Measurements from ENCODE around the gene NGF. TPM values are rescaled to one million over a fixed set of nuclear protein-coding genes. Genes with fewer than 3 reads are reported as not detected.

Gene NGF
- total RNA-seq, 6 donors from 2014 or later = 0.46 to 3.0 (median 1.6) TPM; not detected in 2

DNA sequence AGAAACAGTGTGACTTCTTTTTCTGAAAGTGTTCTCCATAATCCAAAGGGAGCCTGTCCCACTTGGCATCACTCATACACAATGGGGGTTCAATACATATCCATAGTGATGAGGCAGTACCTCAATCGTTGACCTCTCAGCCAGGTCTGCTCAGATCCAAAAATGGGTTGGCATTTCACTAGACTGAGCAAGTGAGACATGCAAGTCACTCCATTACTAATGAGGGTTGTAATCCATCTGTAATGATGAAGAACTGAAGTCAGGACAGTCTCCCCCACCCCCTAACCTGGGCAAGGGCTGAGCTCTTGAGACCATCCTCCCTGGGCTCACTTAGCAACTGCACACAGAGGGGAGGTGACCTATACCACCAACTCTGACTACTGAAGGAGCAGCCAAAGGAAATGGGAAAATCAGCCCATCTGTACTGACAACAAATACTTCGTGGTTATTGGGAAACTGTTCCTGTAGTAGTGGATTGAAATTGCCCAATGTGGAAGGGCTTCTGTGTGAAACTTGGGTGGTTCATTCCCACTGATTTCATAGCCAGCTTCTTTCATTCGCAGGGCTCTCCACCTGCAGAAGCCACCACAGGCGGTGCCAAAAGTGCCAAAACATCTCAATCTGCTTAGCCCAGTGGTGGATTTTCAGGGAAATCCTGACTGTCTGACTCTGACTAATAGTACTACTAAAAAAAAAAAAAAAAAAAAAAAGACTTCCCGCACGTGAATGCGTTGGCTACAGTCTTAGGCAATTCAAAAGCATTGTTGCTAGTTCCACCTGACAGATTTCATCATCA is 5.0 kb downstream of the NGF start:
- Histone ChIP-seq H3K27ac (peak overlapping the region in 3 of 4 donors; percentile 5 to 48 (median 32)), H3K4me1 (peaks cover 12 to 24% (median 15%) of the 10 kb centered on the region in 4 donors), H3K27me3 (peaks cover 0 to 6% (median 3%) of the 10 kb centered on the region in 4 donors), H3K36me3 (no peaks in the 10 kb centered on the region), H3K9me3 (no peaks in the 10 kb centered on the region), H3K4me3 (no peak overlapping the region)
- 37 to 62% methylated on average over 6 to 7 of the region's 7 CpGs for WGBS, 2 donors
- TF ChIP-seq EP300 (IDR thresholded peaks at IDR 0.05) (no peak), POLR2AphosphoS5 (IDR thresholded peaks at IDR 0.05) (no peak), POLR2A (IDR thresholded peaks at IDR 0.05) (no peak)
- DNase-seq (no peak), ATAC-seq (ENCODE audit: low FRiP score in 2 of 2) (peak in 1 of 2 donors; percentile 25)

DNA sequence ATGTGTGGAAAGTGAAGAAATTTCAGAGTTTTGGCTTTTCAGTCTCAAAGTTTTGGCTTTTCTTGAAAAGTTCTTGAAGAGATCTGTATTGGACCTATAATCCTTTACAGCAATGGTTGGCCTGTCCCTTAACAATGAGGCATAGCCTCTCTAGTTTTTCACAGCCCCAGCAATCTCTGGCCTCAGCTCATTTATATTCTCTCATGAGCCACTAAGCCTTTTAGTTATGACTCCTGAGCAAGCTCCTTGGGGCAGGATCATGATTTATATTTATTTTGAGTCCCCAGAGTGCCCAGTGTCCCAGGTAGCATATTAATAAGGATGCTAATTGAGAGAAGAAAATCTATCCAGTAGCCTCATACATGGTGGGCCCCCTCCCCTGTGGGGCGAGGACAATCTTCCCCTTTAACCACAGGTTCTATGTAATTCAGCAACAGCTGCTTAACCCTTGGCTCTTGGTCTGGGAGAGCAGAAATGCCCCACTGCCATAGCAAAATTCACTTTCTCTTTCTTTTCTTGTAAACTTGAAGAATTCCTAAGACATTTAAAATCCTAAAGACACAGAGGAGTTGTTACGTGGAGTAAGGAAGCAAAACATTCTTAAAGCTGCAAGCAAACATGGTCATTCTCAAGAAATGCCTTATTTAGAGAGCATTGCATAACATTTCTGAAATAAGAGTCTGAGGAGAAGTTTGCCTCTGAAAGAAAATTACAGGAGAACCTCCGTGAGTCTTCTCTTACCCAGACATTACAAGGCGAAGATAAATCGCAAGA is 6.3 kb downstream of the NGF start:
- H3K9me3 ChIP-seq = no peaks in the 10 kb centered on the region
- H3K27me3 ChIP-seq = no peaks in the 10 kb centered on the region
- H3K27ac ChIP-seq = peak overlapping the region in 2 of 4 donors; percentile 18 to 59
- peaks cover 4 to 18% (median 8%) of the 10 kb centered on the region in 4 donors for H3K4me1 ChIP-seq
- no peak for TF ChIP-seq POLR2A (IDR thresholded peaks at IDR 0.05)
- no peak for TF ChIP-seq POLR2AphosphoS5 (IDR thresholded peaks at IDR 0.05)
- no peak for TF ChIP-seq EP300 (IDR thresholded peaks at IDR 0.05)
- TF ChIP-seq, protein P1, sequence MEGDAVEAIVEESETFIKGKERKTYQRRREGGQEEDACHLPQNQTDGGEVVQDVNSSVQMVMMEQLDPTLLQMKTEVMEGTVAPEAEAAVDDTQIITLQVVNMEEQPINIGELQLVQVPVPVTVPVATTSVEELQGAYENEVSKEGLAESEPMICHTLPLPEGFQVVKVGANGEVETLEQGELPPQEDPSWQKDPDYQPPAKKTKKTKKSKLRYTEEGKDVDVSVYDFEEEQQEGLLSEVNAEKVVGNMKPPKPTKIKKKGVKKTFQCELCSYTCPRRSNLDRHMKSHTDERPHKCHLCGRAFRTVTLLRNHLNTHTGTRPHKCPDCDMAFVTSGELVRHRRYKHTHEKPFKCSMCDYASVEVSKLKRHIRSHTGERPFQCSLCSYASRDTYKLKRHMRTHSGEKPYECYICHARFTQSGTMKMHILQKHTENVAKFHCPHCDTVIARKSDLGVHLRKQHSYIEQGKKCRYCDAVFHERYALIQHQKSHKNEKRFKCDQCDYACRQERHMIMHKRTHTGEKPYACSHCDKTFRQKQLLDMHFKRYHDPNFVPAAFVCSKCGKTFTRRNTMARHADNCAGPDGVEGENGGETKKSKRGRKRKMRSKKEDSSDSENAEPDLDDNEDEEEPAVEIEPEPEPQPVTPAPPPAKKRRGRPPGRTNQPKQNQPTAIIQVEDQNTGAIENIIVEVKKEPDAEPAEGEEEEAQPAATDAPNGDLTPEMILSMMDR (IDR thresholded peaks at IDR 0.05) = no peak
- no peaks in the 10 kb centered on the region for H3K36me3 ChIP-seq
- DNase-seq (no peak), ATAC-seq (ENCODE audit: low FRiP score in 2 of 2) (no peak)
- WGBS, 2 donors = 39 to 53% methylated on average over 5 of the region's 5 CpGs
- no peak overlapping the region for H3K4me3 ChIP-seq

DNA sequence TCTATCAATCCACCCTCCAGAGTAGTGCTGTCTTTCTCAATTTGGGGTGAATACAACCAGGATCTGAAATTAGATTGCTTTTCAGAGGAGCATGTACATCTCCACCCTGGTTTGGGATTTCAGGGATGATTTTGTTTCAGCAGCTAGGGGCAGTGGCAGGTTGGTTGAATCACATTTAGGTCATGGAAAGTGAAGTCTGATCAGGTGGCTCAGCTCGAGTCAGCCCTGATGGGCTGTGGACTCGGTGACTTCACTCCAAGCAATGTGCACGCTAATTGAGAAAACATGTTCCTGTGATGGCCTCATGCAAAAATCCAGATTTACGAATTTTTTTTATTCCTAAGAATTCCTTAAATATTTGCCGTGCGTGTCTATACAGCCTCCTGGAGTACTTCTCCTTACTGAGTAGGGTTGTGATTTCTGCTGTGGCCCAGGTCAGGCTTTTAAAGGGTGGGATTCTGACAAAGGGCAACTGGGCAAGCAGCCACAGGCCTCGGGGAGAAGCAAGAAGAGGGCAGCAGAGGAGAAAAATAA is 7.5 kb downstream of the NGF start:
- Histone ChIP-seq H3K27me3 (no peaks in the 10 kb centered on the region), H3K4me3 (no peak overlapping the region), H3K9me3 (no peaks in the 10 kb centered on the region), H3K36me3 (no peaks in the 10 kb centered on the region), H3K4me1 (peaks cover 4 to 18% (median 8%) of the 10 kb centered on the region in 4 donors), H3K27ac (peak overlapping the region in 1 of 4 donors; percentile 27)
- no peak for DNase-seq
- TF ChIP-seq POLR2AphosphoS5 (IDR thresholded peaks at IDR 0.05) = no peak
- TF ChIP-seq POLR2A (IDR thresholded peaks at IDR 0.05) = no peak
- TF ChIP-seq, protein P1 (IDR thresholded peaks at IDR 0.05) = no peak
- TF ChIP-seq EP300 (IDR thresholded peaks at IDR 0.05) = no peak
- peak in 1 of 2 donors; percentile 79 for ATAC-seq (ENCODE audit: low FRiP score in 2 of 2)
- 70 to 81% methylated on average over 7 of the region's 7 CpGs for WGBS, 2 donors

DNA sequence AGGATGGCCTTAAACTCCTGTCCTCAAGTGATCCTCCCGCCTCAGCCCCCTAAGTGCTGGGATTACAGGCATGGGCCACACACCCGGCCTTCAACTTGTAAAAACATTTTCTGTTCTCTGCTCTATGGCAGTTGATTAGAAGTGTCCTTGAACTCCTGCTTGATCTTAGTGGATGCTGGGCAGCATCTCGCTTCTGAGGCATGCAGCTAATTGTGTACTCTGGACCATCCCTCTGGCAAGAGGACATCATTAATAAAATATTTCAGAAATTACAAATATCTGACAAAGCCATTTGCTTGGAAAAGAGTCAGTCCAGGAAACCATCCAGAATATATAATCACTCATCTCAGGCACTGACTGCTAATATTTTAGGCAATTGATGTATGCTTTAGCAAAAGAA is 8.1 kb downstream of the NGF start:
- Histone ChIP-seq H3K4me1 (peaks cover 4 to 18% (median 8%) of the 10 kb centered on the region in 4 donors), H3K4me3 (no peak overlapping the region), H3K9me3 (no peaks in the 10 kb centered on the region), H3K27ac (peak overlapping the region in 1 of 4 donors; percentile 27), H3K27me3 (no peaks in the 10 kb centered on the region), H3K36me3 (no peaks in the 10 kb centered on the region)
- WGBS, 2 donors = 72 to 74% methylated on average over 3 of the region's 3 CpGs
- ATAC-seq (ENCODE audit: low FRiP score in 2 of 2) (peak in 1 of 2 donors; percentile 7), DNase-seq (no peak)
- no peak for TF ChIP-seq POLR2AphosphoS5 (IDR thresholded peaks at IDR 0.05)
- no peak for TF ChIP-seq POLR2A (IDR thresholded peaks at IDR 0.05)
- no peak for TF ChIP-seq EP300 (IDR thresholded peaks at IDR 0.05)
- TF ChIP-seq, protein P1 (IDR thresholded peaks at IDR 0.05) = no peak

DNA sequence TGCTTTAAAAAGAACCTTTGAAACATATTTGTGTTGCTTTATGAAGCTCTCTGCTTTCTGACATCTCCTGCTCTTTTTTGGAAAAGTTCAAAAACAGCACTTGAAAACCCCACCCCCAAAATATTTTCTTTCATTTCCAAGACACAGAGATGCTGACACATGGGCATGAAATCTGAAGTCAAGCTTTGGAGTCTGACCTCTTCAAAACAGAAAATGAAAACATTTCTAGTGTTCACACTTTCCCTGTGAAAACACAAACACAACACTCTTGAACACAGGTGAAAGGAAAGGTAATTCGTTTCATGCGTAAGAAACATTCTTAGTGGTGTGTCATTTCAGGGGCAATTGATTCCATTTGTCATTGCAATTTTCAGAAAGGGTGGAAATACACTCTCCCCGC is 10.8 kb downstream of the NGF start:
- Histone ChIP-seq H3K27ac (peak overlapping the region in 3 of 4 donors; percentile 21 to 40 (median 30)), H3K36me3 (no peaks in the 10 kb centered on the region), H3K4me3 (no peak overlapping the region), H3K27me3 (no peaks in the 10 kb centered on the region), H3K4me1 (peaks cover 1 to 9% (median 5%) of the 10 kb centered on the region in 4 donors), H3K9me3 (no peaks in the 10 kb centered on the region)
- ATAC-seq (ENCODE audit: low FRiP score in 2 of 2) (no peak), DNase-seq (no peak)
- TF ChIP-seq, protein P1 (IDR thresholded peaks at IDR 0.05) = no peak
- no peak for TF ChIP-seq EP300 (IDR thresholded peaks at IDR 0.05)
- no peak for TF ChIP-seq POLR2AphosphoS5 (IDR thresholded peaks at IDR 0.05)
- TF ChIP-seq POLR2A (IDR thresholded peaks at IDR 0.05) = no peak
- WGBS, 2 donors = 68 to 69% methylated on average over 3 of the region's 3 CpGs
